WTC11 (cell line): ENCODE results near the gene LARGE1. TPM values are rescaled to one million over a fixed set of nuclear protein-coding genes. Genes with fewer than 3 reads are reported as not detected.

Experiments
- ATAC-seq: fragments of 200-7000 bp; cut with Tn5 transposase; 2 replicates; pipeline ENCODE4 v1.10.0; 2021; ENCODE audit warnings: mild to moderate bottlenecking, moderate library complexity
- CTCF ChIA-PET: fragments of 300-600 bp; sonication (Branson Sonifier 250); formaldehyde crosslinking; loops from one replicate; lab custom pipeline; 2021; ENCODE audit warnings: antibody characterized with exemption; lab: Charles Lee
- POLR2A ChIA-PET: fragments of 350-600 bp; sonication (Branson Sonifier 250); formaldehyde crosslinking; loops from one replicate; lab custom pipeline; 2021; ENCODE audit warnings: antibody characterized with exemption; lab: Charles Lee
- DNase-seq: peaks from one replicate; pipeline ENCODE4 v3.0.0; 2021; ENCODE audit warnings: low spot score
- H3K27ac Mint-ChIP-seq: 2 replicates; pipeline ENCODE4 v1.8.0; 2021; ENCODE audit warnings: mixed read lengths
- H3K27me3 Mint-ChIP-seq: 2 replicates; pipeline ENCODE4 v1.8.0; 2021; ENCODE audit warnings: low read depth, mild to moderate bottlenecking, moderate library complexity, mixed read lengths
- H3K36me3 Mint-ChIP-seq: 2 replicates; pipeline ENCODE4 v1.8.0; 2021; ENCODE audit warnings: mixed read lengths
- H3K4me1 Mint-ChIP-seq: 2 replicates; pipeline ENCODE4 v1.8.0; 2022; ENCODE audit warnings: mixed read lengths
- H3K4me3 Mint-ChIP-seq: 2 replicates; pipeline ENCODE4 v1.8.0; 2021; ENCODE audit warnings: mild to moderate bottlenecking, moderate library complexity, mixed read lengths
- H3K9me3 Mint-ChIP-seq: 2 replicates; pipeline ENCODE4 v1.8.0; 2021; ENCODE audit warnings: mixed read lengths
- EMX1 ChIP-seq: fragments of 250-450 bp; sonication (Bioruptor Pico); IDR thresholded peaks from 2 replicates; pipeline ENCODE4 v1.8.0; 2021; ENCODE audit warnings: mild to moderate bottlenecking
- MXD4 ChIP-seq: fragments of 250-450 bp; sonication (Bioruptor Pico); IDR thresholded peaks from 2 replicates; pipeline ENCODE4 v1.8.0; 2021; ENCODE audit warnings: mild to moderate bottlenecking, moderate library complexity, borderline replicate concordance
- MYBL2 ChIP-seq: sonication (generic); formaldehyde crosslinking; IDR thresholded peaks from 2 replicates; pipeline ENCODE4 v1.8.1; 2023; ENCODE audit warnings: mild to moderate bottlenecking, moderate library complexity, missing genetic modification reagents
- NFYB ChIP-seq: sonication (generic); formaldehyde crosslinking; conservative IDR thresholded peaks from 2 replicates; pipeline ENCODE4 v1.8.0; 2022; ENCODE audit warnings: low read depth, missing genetic modification reagents
- ZNF396 ChIP-seq: fragments of 250-450 bp; sonication (Bioruptor Pico); IDR thresholded peaks from 2 replicates; pipeline ENCODE4 v1.8.0; 2021; ENCODE audit warnings: mild to moderate bottlenecking, moderate library complexity, borderline replicate concordance
- total RNA-seq: library from RNA; stranded (reverse); gene quantifications from 3 replicates; pipeline ENCODE4 v1.2.3, GENCODE V29; 2021
- TF ChIP-seq, protein P1 (sequence below): fragments of 250-450 bp; sonication (Bioruptor Pico); IDR thresholded peaks from 2 replicates; pipeline ENCODE4 v1.9.0; 2021; ENCODE audit warnings: mild to moderate bottlenecking, borderline replicate concordance
- TF ChIP-seq, protein P2 (sequence below): sonication (generic); formaldehyde crosslinking; IDR thresholded peaks from 2 replicates; pipeline ENCODE4 v1.8.1; 2022; ENCODE audit warnings: low read depth, missing genetic modification reagents, borderline replicate concordance
- TF ChIP-seq, protein P3 (sequence below): sonication (generic); formaldehyde crosslinking; IDR thresholded peaks from 2 replicates; pipeline ENCODE4 v1.8.1; 2022; ENCODE audit warnings: mild to moderate bottlenecking, missing genetic modification reagents, moderate library complexity, borderline replicate concordance

LARGE1 gene
- total RNA-seq, 1 experiment from 2014 or later = 72.6 TPM

DNA sequence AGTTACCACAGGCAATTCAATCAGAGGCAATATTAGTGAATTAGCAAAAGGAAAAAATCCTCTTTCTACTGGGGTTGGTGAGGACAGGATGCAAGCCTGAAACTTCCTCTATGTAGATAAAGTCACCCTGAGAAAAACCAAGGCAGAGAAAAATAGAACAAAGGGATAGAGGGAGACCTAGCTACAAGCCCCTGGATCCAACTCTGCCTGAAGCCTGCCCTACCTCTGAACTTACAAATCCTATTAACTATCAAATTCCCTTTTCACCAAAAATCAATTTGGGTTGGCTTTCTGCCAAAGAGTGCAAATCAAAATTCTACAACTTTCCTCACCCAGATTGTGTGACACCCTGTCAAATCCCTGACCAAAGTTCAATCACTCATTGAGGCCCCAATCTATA is 161.3 kb downstream of the LARGE1 start (continued):
- TF ChIP-seq, protein P1, sequence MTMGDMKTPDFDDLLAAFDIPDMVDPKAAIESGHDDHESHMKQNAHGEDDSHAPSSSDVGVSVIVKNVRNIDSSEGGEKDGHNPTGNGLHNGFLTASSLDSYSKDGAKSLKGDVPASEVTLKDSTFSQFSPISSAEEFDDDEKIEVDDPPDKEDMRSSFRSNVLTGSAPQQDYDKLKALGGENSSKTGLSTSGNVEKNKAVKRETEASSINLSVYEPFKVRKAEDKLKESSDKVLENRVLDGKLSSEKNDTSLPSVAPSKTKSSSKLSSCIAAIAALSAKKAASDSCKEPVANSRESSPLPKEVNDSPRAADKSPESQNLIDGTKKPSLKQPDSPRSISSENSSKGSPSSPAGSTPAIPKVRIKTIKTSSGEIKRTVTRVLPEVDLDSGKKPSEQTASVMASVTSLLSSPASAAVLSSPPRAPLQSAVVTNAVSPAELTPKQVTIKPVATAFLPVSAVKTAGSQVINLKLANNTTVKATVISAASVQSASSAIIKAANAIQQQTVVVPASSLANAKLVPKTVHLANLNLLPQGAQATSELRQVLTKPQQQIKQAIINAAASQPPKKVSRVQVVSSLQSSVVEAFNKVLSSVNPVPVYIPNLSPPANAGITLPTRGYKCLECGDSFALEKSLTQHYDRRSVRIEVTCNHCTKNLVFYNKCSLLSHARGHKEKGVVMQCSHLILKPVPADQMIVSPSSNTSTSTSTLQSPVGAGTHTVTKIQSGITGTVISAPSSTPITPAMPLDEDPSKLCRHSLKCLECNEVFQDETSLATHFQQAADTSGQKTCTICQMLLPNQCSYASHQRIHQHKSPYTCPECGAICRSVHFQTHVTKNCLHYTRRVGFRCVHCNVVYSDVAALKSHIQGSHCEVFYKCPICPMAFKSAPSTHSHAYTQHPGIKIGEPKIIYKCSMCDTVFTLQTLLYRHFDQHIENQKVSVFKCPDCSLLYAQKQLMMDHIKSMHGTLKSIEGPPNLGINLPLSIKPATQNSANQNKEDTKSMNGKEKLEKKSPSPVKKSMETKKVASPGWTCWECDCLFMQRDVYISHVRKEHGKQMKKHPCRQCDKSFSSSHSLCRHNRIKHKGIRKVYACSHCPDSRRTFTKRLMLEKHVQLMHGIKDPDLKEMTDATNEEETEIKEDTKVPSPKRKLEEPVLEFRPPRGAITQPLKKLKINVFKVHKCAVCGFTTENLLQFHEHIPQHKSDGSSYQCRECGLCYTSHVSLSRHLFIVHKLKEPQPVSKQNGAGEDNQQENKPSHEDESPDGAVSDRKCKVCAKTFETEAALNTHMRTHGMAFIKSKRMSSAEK (CRISPR knock-in tag) = no peak
- TF ChIP-seq, protein P2, sequence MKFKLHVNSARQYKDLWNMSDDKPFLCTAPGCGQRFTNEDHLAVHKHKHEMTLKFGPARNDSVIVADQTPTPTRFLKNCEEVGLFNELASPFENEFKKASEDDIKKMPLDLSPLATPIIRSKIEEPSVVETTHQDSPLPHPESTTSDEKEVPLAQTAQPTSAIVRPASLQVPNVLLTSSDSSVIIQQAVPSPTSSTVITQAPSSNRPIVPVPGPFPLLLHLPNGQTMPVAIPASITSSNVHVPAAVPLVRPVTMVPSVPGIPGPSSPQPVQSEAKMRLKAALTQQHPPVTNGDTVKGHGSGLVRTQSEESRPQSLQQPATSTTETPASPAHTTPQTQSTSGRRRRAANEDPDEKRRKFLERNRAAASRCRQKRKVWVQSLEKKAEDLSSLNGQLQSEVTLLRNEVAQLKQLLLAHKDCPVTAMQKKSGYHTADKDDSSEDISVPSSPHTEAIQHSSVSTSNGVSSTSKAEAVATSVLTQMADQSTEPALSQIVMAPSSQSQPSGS = no peak
- TF ChIP-seq EMX1 (no peak), MYBL2 (no peak)
- TF ChIP-seq, all 79 proteins: peak for 0

DNA sequence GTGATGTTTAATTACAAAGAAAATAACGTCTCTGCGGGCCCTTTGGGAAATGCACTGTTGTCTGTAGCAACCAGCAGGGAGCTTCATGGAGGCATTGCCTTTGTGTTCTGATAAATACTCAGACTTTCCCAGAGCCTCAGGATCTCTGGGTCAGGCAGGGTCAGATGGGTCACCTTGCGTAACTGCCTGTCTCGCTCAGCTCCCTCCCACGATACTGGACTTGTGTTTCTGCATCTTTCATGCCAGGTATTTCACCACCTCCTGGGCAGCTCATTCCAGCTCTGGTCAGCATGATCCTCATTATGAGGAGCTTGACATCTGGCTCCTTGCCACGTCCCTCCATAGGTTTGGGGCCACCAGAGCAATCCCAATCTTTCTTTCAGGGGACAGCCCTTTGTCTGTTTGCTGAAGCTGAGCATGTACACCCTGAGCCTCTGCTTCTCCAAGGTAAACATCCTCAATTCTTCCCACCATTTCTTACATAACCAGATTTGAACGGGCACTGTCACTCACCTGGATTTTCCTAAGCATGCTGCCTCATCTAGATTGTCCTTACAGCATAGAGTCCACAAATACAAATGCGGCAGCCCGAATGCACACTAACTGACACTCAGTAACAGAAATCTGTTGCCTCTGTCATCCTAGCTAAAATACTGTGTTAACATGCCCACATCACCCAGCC is 162.3 kb downstream of the LARGE1 start:
- TF ChIP-seq MXD4 (CRISPR knock-in tag) (no peak), NFYB (CRISPR knock-in tag) (no peak), ZNF396 (CRISPR knock-in tag) (no peak)
- TF ChIP-seq, protein P1 (CRISPR knock-in tag) = no peak
- TF ChIP-seq, protein P3, sequence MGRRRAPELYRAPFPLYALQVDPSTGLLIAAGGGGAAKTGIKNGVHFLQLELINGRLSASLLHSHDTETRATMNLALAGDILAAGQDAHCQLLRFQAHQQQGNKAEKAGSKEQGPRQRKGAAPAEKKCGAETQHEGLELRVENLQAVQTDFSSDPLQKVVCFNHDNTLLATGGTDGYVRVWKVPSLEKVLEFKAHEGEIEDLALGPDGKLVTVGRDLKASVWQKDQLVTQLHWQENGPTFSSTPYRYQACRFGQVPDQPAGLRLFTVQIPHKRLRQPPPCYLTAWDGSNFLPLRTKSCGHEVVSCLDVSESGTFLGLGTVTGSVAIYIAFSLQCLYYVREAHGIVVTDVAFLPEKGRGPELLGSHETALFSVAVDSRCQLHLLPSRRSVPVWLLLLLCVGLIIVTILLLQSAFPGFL = no peak
- POLR2A ChIA-PET = interaction anchor here (0.6 kb wide), 1 partner anchor 25 kb away, joined by 3 read pairs; no protein-coding TSS in a partner anchor
- DNase-seq = no peak
- Mint-ChIP-seq H3K27ac (peak overlapping the region; percentile 57), H3K9me3 (peaks cover 4% of the 10 kb centered on the region; the same call in 1 of the 2 replicates), H3K36me3 (peaks cover 36% of the 10 kb centered on the region), H3K27me3 (no peaks in the 10 kb centered on the region), H3K4me3 (no peak overlapping the region; the same call in 1 of the 2 replicates), H3K4me1 (peaks cover 41% of the 10 kb centered on the region)
- peak; percentile 34 for ATAC-seq
- CTCF ChIA-PET = interaction anchor here (0.6 to 2.4 kb wide), 6 partner anchors 12 to 239 kb away, joined by 3 to 10 read pairs (median 4); no protein-coding TSS in a partner anchor
